ENCODE measurements around the gene NRXN3.

NRXN3 gene

DNA sequence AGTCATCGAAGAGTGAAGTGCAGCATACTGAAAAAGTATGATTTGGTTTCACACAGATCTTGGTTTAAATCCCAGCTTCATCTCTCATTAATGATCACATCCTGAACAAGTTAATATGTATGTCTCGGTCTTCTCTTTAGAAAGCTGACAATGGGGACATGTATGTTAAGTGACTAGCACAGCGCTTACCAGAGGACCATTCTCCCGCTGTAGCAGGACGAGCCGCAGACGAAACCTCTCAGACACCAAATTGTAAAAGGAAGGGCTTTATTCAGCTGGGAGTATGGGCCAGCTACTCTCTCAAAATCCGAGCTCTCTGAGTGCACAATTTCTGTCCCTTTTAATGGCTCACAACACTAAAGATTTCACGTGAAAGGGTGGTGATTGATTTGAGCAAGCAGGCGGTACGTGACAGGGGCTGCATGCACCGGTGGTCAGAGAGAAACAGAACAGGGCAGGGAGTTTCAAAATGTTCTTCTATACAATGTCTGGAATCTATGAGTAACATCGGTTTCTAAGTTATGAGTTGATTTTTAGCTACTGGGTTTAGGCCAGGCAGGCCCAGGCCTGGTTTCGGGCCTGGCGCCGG lies 1358.7 kb downstream of the NRXN3 start:
- H3K36me3 ChIP-seq (ENCODE audit: control insufficient read depth, insufficient read depth, low read length) = no peaks in the 10 kb centered on the region
- no peak overlapping the region for H3K4me3 ChIP-seq (ENCODE audit: insufficient read depth, low read depth, low read length, poor library complexity, severe bottlenecking)
- no peak for DNase-seq
- no peaks in the 10 kb centered on the region for H3K4me1 ChIP-seq (ENCODE audit: control insufficient read depth, insufficient read depth, low read length, poor library complexity, severe bottlenecking)
- no peaks in the 10 kb centered on the region for H3K9me3 ChIP-seq (ENCODE audit: control insufficient read depth, low read length)
- H3K27ac ChIP-seq (ENCODE audit: insufficient read depth, low read length, poor library complexity, severe bottlenecking) = no peak overlapping the region
- no peaks in the 10 kb centered on the region for H3K27me3 ChIP-seq (replicated peaks; ENCODE audit: control insufficient read depth, insufficient read depth, low read length, poor library complexity, severe bottlenecking)

DNA sequence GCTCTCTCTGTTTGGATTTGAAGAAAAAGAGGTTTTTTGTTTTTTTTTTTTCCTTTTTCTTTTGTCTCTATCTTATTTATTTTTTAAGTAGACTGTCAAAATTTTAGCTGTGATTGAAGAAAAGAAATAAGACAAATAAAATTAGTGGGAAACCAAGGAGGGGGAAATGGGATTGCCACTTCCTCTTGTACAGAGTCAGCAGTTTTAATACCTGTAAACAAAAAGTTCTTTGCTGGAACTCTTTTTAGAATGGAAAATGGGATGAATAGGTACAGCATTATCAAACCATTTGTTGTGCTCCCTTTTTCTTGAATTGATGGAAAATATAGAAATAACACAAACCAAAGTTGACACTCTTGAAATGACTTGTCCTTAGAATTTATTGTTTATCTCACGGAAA lies 1360.4 kb downstream of the NRXN3 start:
- no peaks in the 10 kb centered on the region for H3K27me3 ChIP-seq (replicated peaks; ENCODE audit: control insufficient read depth, insufficient read depth, low read length, poor library complexity, severe bottlenecking)
- H3K27ac ChIP-seq (ENCODE audit: insufficient read depth, low read length, poor library complexity, severe bottlenecking) = no peak overlapping the region
- no peaks in the 10 kb centered on the region for H3K4me1 ChIP-seq (ENCODE audit: control insufficient read depth, insufficient read depth, low read length, poor library complexity, severe bottlenecking)
- DNase-seq = no peak
- no peaks in the 10 kb centered on the region for H3K9me3 ChIP-seq (ENCODE audit: control insufficient read depth, low read length)
- H3K36me3 ChIP-seq (ENCODE audit: control insufficient read depth, insufficient read depth, low read length) = no peaks in the 10 kb centered on the region
- H3K4me3 ChIP-seq (ENCODE audit: insufficient read depth, low read depth, low read length, poor library complexity, severe bottlenecking) = no peak overlapping the region

DNA sequence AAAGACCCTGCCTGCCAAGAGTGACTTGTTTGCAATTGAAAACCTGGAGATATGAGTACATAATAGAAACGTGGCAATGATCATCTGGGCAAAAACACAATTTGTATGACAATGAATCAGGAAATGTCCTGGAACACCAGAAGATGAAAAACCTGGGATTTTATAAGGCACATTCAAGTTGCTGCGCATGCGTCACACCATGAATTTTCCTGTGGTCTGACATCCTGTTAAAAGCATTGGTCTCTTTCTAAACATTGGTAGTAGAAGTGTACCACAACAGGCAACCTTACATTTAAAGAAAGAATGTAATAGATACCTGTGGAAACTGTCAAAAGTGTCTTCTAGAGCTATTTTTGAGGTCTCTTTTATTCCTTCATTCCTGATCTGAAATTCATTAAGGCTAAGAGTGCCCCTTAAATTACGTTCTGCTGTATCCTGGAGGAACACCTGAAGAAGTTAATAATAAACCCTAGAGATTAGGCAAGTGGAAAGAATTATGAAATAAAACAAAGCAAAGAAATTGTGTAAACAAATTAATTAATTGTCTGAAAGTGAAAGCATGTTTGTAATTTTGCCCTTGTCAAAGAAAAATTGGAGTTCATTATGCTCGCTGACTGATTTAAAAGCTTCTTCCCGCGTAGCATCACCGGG lies 1364.7 kb downstream of the NRXN3 start:
- Histone ChIP-seq H3K9me3 (ENCODE audit: control insufficient read depth, low read length) (no peaks in the 10 kb centered on the region), H3K27ac (ENCODE audit: insufficient read depth, low read length, poor library complexity, severe bottlenecking) (no peak overlapping the region), H3K4me1 (ENCODE audit: control insufficient read depth, insufficient read depth, low read length, poor library complexity, severe bottlenecking) (no peaks in the 10 kb centered on the region), H3K36me3 (ENCODE audit: control insufficient read depth, insufficient read depth, low read length) (no peaks in the 10 kb centered on the region), H3K27me3 (replicated peaks; ENCODE audit: control insufficient read depth, insufficient read depth, low read length, poor library complexity, severe bottlenecking) (no peaks in the 10 kb centered on the region), H3K4me3 (ENCODE audit: insufficient read depth, low read depth, low read length, poor library complexity, severe bottlenecking) (no peak overlapping the region)
- no peak for DNase-seq

DNA sequence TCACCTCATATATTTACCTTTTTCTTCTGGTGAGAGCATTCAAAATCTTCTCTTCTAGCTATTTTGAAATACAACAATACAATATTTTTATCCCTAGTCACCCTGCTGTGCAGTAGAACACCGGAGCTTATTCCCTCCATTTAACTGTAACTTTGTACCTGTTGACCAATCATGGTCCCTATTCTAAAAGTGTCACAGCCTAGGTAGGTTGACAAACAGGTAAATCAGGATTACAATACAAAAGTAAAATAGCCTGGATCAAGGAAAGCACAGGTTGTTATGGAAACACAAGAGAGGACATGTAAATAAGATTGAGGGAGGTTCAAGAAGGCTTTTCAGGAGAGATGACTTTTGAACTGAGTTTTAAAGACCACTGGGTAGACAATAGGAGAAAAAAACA lies 1370.2 kb downstream of the NRXN3 start:
- Histone ChIP-seq H3K4me1 (ENCODE audit: control insufficient read depth, insufficient read depth, low read length, poor library complexity, severe bottlenecking) (no peaks in the 10 kb centered on the region), H3K4me3 (ENCODE audit: insufficient read depth, low read depth, low read length, poor library complexity, severe bottlenecking) (no peak overlapping the region), H3K27me3 (replicated peaks; ENCODE audit: control insufficient read depth, insufficient read depth, low read length, poor library complexity, severe bottlenecking) (no peaks in the 10 kb centered on the region), H3K36me3 (ENCODE audit: control insufficient read depth, insufficient read depth, low read length) (no peaks in the 10 kb centered on the region), H3K9me3 (ENCODE audit: control insufficient read depth, low read length) (no peaks in the 10 kb centered on the region), H3K27ac (ENCODE audit: insufficient read depth, low read length, poor library complexity, severe bottlenecking) (no peak overlapping the region)
- no peak for DNase-seq

DNA sequence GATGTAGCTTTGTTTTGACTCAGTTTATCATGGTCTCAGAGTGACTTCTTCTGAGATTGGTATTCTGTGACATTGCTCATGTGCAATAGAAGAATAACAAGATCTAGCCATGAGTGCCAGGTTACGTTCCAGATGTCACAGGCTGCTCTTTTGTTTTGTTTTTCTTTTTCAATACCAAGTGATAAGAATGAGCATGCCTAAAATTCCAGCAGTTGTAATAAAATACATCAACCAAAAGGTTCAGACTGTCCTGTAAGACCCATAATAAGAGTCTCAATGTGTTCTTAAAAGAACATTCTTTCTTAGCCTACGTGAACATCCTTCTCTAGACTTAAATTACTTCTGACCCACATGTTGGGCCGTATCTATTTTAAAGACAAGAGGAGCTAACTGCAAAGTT lies 1371.9 kb downstream of the NRXN3 start:
- no peak for DNase-seq
- Histone ChIP-seq H3K36me3 (ENCODE audit: control insufficient read depth, insufficient read depth, low read length) (no peaks in the 10 kb centered on the region), H3K4me3 (ENCODE audit: insufficient read depth, low read depth, low read length, poor library complexity, severe bottlenecking) (no peak overlapping the region), H3K9me3 (ENCODE audit: control insufficient read depth, low read length) (no peaks in the 10 kb centered on the region), H3K4me1 (ENCODE audit: control insufficient read depth, insufficient read depth, low read length, poor library complexity, severe bottlenecking) (no peaks in the 10 kb centered on the region), H3K27ac (ENCODE audit: insufficient read depth, low read length, poor library complexity, severe bottlenecking) (no peak overlapping the region), H3K27me3 (replicated peaks; ENCODE audit: control insufficient read depth, insufficient read depth, low read length, poor library complexity, severe bottlenecking) (no peaks in the 10 kb centered on the region)

DNA sequence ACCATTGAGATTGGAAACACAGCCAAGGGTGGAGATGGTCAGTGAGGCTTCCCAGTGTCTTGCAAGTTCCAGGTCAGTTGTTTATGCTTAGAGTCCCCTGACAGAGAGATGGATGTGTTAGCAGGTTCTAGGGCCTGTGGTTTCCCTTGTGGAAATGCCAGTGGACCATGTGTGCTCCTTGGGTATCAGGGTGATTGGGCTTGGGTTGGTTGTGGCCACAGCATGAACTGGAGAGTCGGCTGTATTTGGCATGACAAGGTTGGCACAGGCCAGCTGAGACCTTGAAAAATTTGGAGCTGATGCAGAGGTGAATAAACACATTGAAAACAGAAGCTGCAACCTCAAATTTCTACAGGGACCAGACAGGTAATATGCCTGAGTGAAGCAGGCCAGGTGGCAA lies 1373.2 kb downstream of the NRXN3 start:
- H3K27me3 ChIP-seq (replicated peaks; ENCODE audit: control insufficient read depth, insufficient read depth, low read length, poor library complexity, severe bottlenecking) = no peaks in the 10 kb centered on the region

DNA sequence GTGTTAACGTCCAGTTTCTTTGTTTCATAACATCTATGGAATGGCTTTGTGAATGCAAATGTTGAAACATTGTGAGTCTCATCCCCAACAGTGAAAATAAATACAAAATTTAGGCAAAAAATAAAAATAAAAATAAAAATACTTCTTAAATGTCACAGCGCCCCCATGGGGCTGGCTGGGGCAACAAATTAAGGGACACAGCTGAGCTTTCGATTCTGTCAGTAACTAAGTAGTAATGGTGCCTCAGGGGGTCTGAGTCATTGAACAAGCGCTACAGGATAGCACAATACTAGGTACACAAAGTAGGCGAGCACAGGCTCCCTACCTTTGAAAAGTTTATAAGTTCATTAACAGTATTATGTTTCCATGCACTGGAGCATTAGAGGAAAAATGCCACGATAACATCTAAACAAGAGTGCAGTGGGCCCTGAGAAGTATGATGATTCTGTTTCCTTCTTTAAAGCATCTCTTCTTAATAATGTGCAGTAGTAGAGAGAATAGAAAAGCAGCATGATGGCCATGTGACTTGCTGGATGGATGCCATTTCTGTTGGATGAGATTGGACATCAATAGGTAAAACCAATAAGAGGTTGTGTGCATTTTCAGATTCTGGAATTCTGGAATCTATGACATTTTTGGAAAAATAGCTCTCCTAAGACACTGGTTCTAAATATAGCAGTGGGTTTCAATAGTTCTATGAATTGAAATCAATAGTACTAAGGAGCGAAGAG lies 1374.0 kb downstream of the NRXN3 start:
- H3K27ac ChIP-seq (ENCODE audit: insufficient read depth, low read length, poor library complexity, severe bottlenecking) = no peak overlapping the region
- H3K4me3 ChIP-seq (ENCODE audit: insufficient read depth, low read depth, low read length, poor library complexity, severe bottlenecking) = no peak overlapping the region
- no peaks in the 10 kb centered on the region for H3K36me3 ChIP-seq (ENCODE audit: control insufficient read depth, insufficient read depth, low read length)
- no peaks in the 10 kb centered on the region for H3K27me3 ChIP-seq (replicated peaks; ENCODE audit: control insufficient read depth, insufficient read depth, low read length, poor library complexity, severe bottlenecking)
- H3K9me3 ChIP-seq (ENCODE audit: control insufficient read depth, low read length) = no peaks in the 10 kb centered on the region
- DNase-seq = no peak
- no peaks in the 10 kb centered on the region for H3K4me1 ChIP-seq (ENCODE audit: control insufficient read depth, insufficient read depth, low read length, poor library complexity, severe bottlenecking)

More for the DNA sequence above, 1373.2 kb downstream of the NRXN3 start:
- H3K27ac ChIP-seq (ENCODE audit: insufficient read depth, low read length, poor library complexity, severe bottlenecking) = no peak overlapping the region
- no peaks in the 10 kb centered on the region for H3K9me3 ChIP-seq (ENCODE audit: control insufficient read depth, low read length)
- no peak for DNase-seq
- H3K4me3 ChIP-seq (ENCODE audit: insufficient read depth, low read depth, low read length, poor library complexity, severe bottlenecking) = no peak overlapping the region
- H3K36me3 ChIP-seq (ENCODE audit: control insufficient read depth, insufficient read depth, low read length) = no peaks in the 10 kb centered on the region
- no peaks in the 10 kb centered on the region for H3K4me1 ChIP-seq (ENCODE audit: control insufficient read depth, insufficient read depth, low read length, poor library complexity, severe bottlenecking)

DNA sequence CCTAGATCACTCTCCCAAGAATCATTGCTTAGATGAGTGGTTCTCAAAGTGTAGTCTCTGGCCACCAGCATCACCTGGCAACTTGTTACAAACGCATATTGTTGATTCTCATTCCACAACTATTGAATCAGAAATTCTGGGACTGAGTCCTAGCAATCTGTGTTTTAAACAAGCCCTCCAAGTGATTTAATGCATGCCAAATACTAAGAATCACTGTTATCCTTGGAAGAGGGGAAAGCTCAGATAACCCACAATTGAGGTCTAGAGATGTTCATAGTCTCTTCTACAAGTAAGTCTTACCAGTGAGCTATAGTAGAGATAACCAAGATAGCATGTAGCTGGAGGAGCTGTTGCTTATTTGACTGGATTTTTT lies 1374.5 kb downstream of the NRXN3 start:
- Histone ChIP-seq H3K4me3 (ENCODE audit: insufficient read depth, low read depth, low read length, poor library complexity, severe bottlenecking) (no peak overlapping the region), H3K27me3 (replicated peaks; ENCODE audit: control insufficient read depth, insufficient read depth, low read length, poor library complexity, severe bottlenecking) (no peaks in the 10 kb centered on the region), H3K27ac (ENCODE audit: insufficient read depth, low read length, poor library complexity, severe bottlenecking) (no peak overlapping the region), H3K36me3 (ENCODE audit: control insufficient read depth, insufficient read depth, low read length) (no peaks in the 10 kb centered on the region), H3K9me3 (ENCODE audit: control insufficient read depth, low read length) (no peaks in the 10 kb centered on the region), H3K4me1 (ENCODE audit: control insufficient read depth, insufficient read depth, low read length, poor library complexity, severe bottlenecking) (no peaks in the 10 kb centered on the region)
- no peak for DNase-seq

DNA sequence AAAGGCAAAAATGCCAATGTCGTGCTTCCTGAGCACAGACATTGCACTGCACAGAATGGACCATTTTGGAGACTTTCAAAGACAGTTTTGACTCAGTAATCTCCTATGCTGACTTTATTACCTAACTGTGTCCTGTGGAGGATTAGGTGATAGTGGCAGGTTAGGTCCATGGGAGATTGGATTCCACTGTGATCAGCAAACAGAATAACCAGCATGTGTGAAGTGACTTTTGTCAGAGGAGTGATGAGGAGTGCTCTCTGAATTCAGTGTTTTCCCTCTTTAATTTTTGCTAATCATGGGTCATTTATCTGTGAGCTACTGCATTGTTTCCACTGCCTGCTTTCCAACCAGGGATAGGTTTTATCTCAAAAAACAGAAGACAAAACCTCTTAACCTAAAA lies 1378.7 kb downstream of the NRXN3 start:
- Histone ChIP-seq H3K36me3 (ENCODE audit: control insufficient read depth, insufficient read depth, low read length) (no peaks in the 10 kb centered on the region), H3K27me3 (replicated peaks; ENCODE audit: control insufficient read depth, insufficient read depth, low read length, poor library complexity, severe bottlenecking) (no peaks in the 10 kb centered on the region), H3K4me1 (ENCODE audit: control insufficient read depth, insufficient read depth, low read length, poor library complexity, severe bottlenecking) (no peaks in the 10 kb centered on the region), H3K9me3 (ENCODE audit: control insufficient read depth, low read length) (no peaks in the 10 kb centered on the region), H3K4me3 (ENCODE audit: insufficient read depth, low read depth, low read length, poor library complexity, severe bottlenecking) (no peak overlapping the region), H3K27ac (ENCODE audit: insufficient read depth, low read length, poor library complexity, severe bottlenecking) (no peak overlapping the region)
- no peak for DNase-seq

DNA sequence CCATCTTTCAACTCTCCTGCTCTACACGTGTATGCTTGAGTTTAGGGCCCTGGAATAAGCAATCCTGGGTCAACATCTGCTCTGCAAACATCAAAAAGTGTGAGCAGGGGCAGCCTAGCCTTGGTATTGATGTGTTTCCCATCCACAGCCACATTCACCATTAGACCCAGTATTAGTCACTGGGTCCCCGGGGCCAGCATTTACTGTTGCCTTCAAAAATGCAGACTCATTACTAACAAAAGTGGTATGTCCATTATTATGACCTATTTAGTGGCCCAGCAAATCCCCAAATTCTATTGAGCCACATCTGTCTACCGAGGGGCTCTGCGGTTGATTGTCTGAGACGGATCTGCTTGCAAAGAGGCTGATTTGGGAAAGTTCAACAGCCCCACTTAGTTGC lies 1379.3 kb downstream of the NRXN3 start:
- Histone ChIP-seq H3K27ac (ENCODE audit: insufficient read depth, low read length, poor library complexity, severe bottlenecking) (no peak overlapping the region), H3K27me3 (replicated peaks; ENCODE audit: control insufficient read depth, insufficient read depth, low read length, poor library complexity, severe bottlenecking) (no peaks in the 10 kb centered on the region), H3K4me1 (ENCODE audit: control insufficient read depth, insufficient read depth, low read length, poor library complexity, severe bottlenecking) (no peaks in the 10 kb centered on the region), H3K9me3 (ENCODE audit: control insufficient read depth, low read length) (no peaks in the 10 kb centered on the region), H3K36me3 (ENCODE audit: control insufficient read depth, insufficient read depth, low read length) (no peaks in the 10 kb centered on the region), H3K4me3 (ENCODE audit: insufficient read depth, low read depth, low read length, poor library complexity, severe bottlenecking) (no peak overlapping the region)
- no peak for DNase-seq

All from effector memory CD4-positive, alpha-beta T cell (primary cell).